K562 (cell line): Measurements from ENCODE around the gene SOSTDC1. TPM values are rescaled to one million over a fixed set of nuclear protein-coding genes. Genes with fewer than 3 reads are reported as not detected.

Experiments
- ATAC-seq: fragments of 200-7000 bp; cut with Tn5 transposase; 3 replicates; pipeline ENCODE4 v1.9.1; 2020; ENCODE audit warnings: moderate library complexity
- BruUV-seq: library from RNA; stranded (reverse); fragments of 400-500 nt; replicated peaks from 2 replicates; lab custom pipeline; 2021; lab: Mats Ljungman, UMichigan
- CTCF ChIA-PET: fragments of 300-600 bp; formaldehyde crosslinking; extraction: SDS; loops from one replicate; lab custom pipeline; 2021; ENCODE audit warnings: low intra/inter-chr PET ratio; lab: Yijun Ruan, JAX
- POLR2A ChIA-PET: fragments of 300-600, 350-650 bp; sonication (Branson Sonifier 250); formaldehyde crosslinking; extraction: SDS; loops from one replicate; lab custom pipeline; 2021; ENCODE audit warnings: antibody characterized with exemption, inconsistent platforms; lab: Yijun Ruan, JAX
- DNase-seq, 4 experiments: peaks; one replicate each; pipeline versions ENCODE4 v3.0.0 to v3.0.0-alpha.2; 2011 to 2018; ENCODE audit warnings: low spot score in 3 of 4, mixed read lengths in 3 of 4; ENCODE audit errors: extremely low read depth in 1 of 4
- FAIRE-seq: peaks from 2 replicates; lab custom pipeline; 2011; peaks lifted over from hg19 to GRCh38; lab: Jason Lieb, UNC
- H2AFZ ChIP-seq: 2 replicates; pipeline ENCODE4 v1.6.0; 2011; ENCODE audit warnings: low read depth, low read length, control low read depth, inconsistent platforms
- H3K27ac ChIP-seq: fragments of 200-600 bp; 3 replicates; pipeline ENCODE4 v1.8.0; 2011; ENCODE audit warnings: low read depth, mild to moderate bottlenecking, control low read depth, inconsistent platforms, low read length, moderate library complexity, mixed read lengths; ENCODE audit errors: extremely low read depth
- H3K27me3 ChIP-seq, 2 experiments: fragments of 300-600 bp in 1 of 2; 2 replicates in 1 of 2; 3 replicates in 1 of 2; pipeline versions ENCODE4 v1.6.0 to v1.8.0; 2011; ENCODE audit warnings: inconsistent platforms in 2 of 2, low read length in 2 of 2, mild to moderate bottlenecking in 1 of 2, mixed read lengths in 1 of 2, moderate library complexity in 1 of 2; ENCODE audit not compliant: control insufficient read depth in 2 of 2, insufficient read depth in 2 of 2
- H3K36me3 ChIP-seq: fragments of 300-600 bp; 3 replicates; pipeline ENCODE4 v1.8.0; 2011; ENCODE audit warnings: mild to moderate bottlenecking, low read length, inconsistent platforms; ENCODE audit not compliant: control insufficient read depth, insufficient read depth
- H3K4me1 ChIP-seq, 2 experiments: fragments of 200-600 bp in 1 of 2; replicated peaks in 1 of 2; 2 replicates in 1 of 2; 3 replicates in 1 of 2; pipeline versions ENCODE4 v1.5.1 to v1.8.0; 2011; ENCODE audit warnings: inconsistent platforms in 2 of 2, low read length in 2 of 2, mild to moderate bottlenecking in 1 of 2, mixed read lengths in 1 of 2, moderate library complexity in 1 of 2; ENCODE audit not compliant: control insufficient read depth in 2 of 2, insufficient read depth in 2 of 2
- H3K4me2 ChIP-seq: 2 replicates; pipeline ENCODE4 v1.6.1; 2011; ENCODE audit warnings: low read length, control low read depth, inconsistent platforms, mixed read lengths; ENCODE audit not compliant: insufficient read depth
- H3K4me3 ChIP-seq: fragments of 200-600 bp; sonication (generic), shearing (Covaris generic); 2 replicates; pipeline ENCODE4 v1.5.1; 2016; ENCODE audit warnings: control low read depth, inconsistent platforms
- H3K79me2 ChIP-seq: fragments of 200-600 bp; 3 replicates; pipeline ENCODE4 v1.8.0; 2011; ENCODE audit warnings: low read length, inconsistent platforms; ENCODE audit not compliant: control insufficient read depth, insufficient read depth
- H3K9ac ChIP-seq, 2 experiments: 2 replicates each; pipeline versions ENCODE4 v1.6.0 to v1.6.1; 2011; ENCODE audit warnings: low read depth in 2 of 2, low read length in 2 of 2, control low read depth in 1 of 2, inconsistent platforms in 1 of 2, mild to moderate bottlenecking in 1 of 2, mixed read lengths in 1 of 2; ENCODE audit not compliant: insufficient read depth in 1 of 2
- H3K9me1 ChIP-seq: one replicate; pipeline ENCODE4 v1.6.0; 2011; ENCODE audit warnings: inconsistent platforms, mild to moderate bottlenecking, low read length, moderate library complexity; ENCODE audit not compliant: control insufficient read depth, insufficient read depth
- H3K9me3 ChIP-seq: replicated peaks from 2 replicates; pipeline ENCODE4 v1.5.1; 2011; ENCODE audit warnings: low read depth, low read length, inconsistent platforms; ENCODE audit not compliant: control insufficient read depth, insufficient read depth
- H4K20me1 ChIP-seq: replicated peaks from 2 replicates; pipeline ENCODE4 v1.6.1; 2011; ENCODE audit warnings: low read length, inconsistent platforms, mixed read lengths; ENCODE audit not compliant: control insufficient read depth, insufficient read depth
- CBFA2T3 ChIP-seq: fragments of 450-650 bp; IDR thresholded peaks from 2 replicates; pipeline ENCODE4 v1.6.1; 2017
- CBX3 ChIP-seq, 2 experiments: IDR thresholded peaks; 1 replicate in 1 of 2; 2 replicates in 1 of 2; pipeline ENCODE4 v1.6.1; 2012; ENCODE audit warnings: inconsistent platforms in 2 of 2, low read length in 2 of 2, borderline replicate concordance in 1 of 2, control low read depth in 1 of 2
- CHD1 ChIP-seq: fragments of 200-600 bp; sonication (generic); IDR thresholded peaks from one replicate; pipeline ENCODE4 v1.6.1; 2012; ENCODE audit warnings: mild to moderate bottlenecking, moderate library complexity, low read length, inconsistent platforms
- CTBP1 ChIP-seq: fragments of 450-650 bp; IDR thresholded peaks from 2 replicates; pipeline ENCODE4 v1.6.1; 2016; ENCODE audit warnings: borderline replicate concordance
- GATA2 ChIP-seq: sonication (generic); formaldehyde crosslinking; IDR thresholded peaks from 2 replicates; pipeline ENCODE4 v1.4.0; 2020; ENCODE audit warnings: mild to moderate bottlenecking, missing genetic modification reagents
- MYBL2 ChIP-seq, 2 experiments: fragments of 450-650 bp in 1 of 2; sonication (generic) in 1 of 2; formaldehyde crosslinking in 1 of 2; IDR thresholded peaks; 2 replicates each; pipeline versions ENCODE4 v1.6.1 to v1.8.1; 2017 to 2022; ENCODE audit warnings: borderline replicate concordance in 1 of 2, inconsistent platforms in 1 of 2, low read depth in 1 of 2, mild to moderate bottlenecking in 1 of 2, missing genetic modification reagents in 1 of 2, moderate library complexity in 1 of 2
- NFATC3 ChIP-seq: fragments of 450-650 bp; IDR thresholded peaks from 2 replicates; pipeline ENCODE4 v1.6.1; 2017; ENCODE audit warnings: mild to moderate bottlenecking
- RUNX1 ChIP-seq: sonication (generic); IDR thresholded peaks from 2 replicates; pipeline ENCODE4 v1.6.1; 2016; ENCODE audit warnings: antibody characterized with exemption, low read depth
- TARDBP ChIP-seq: fragments of 450-650 bp; IDR thresholded peaks from 2 replicates; pipeline ENCODE4 v1.6.1; 2016
- TRIM24 ChIP-seq, 2 experiments: fragments of 450-650 bp; IDR thresholded peaks; 2 replicates each; pipeline ENCODE4 v1.6.1; 2016
- in situ Hi-C: fragments of 300-500 bp; cut with MboI; formaldehyde crosslinking; loops from 4 replicates; pipeline ENCODE4 v1.15.0; 2018; ENCODE audit warnings: inconsistent platforms, mixed read lengths
- intact Hi-C: fragments of 100-400 bp; cut with micrococcal nuclease; formaldehyde crosslinking; loops from 2 replicates; pipeline ENCODE4 v1.14.2; 2022
- polyA plus RNA-seq, 8 experiments: library from polyadenylated mRNA; depleted of rRNA in 4 of 8; stranded (reverse) in 5 of 8; unstranded in 3 of 8; fragments of >200 nt; fragmentation: Nextera tagmentation in 2 of 8; fragmentation: Illumina TruSeq in 1 of 8; extraction: Ambion mirVana in 2 of 8; extraction: Trizol in 1 of 8; gene quantifications; 2 replicates each; pipeline versions ENCODE4 v1.2.1 to v1.2.3, GENCODE V29; 2011 to 2014; ENCODE audit warnings: inconsistent platforms in 1 of 8, missing spikeins in 1 of 8
- total RNA-seq, 7 experiments: library from RNA; depleted of rRNA in 6 of 7; stranded (reverse); fragments of >200 nt in 6 of 7; fragmentation: Illumina TruSeq in 2 of 7; extraction: Trizol in 2 of 7; gene quantifications; 2 replicates each; pipeline versions ENCODE4 v1.2.1 to v1.2.3, GENCODE V29; 2011 to 2021; ENCODE audit warnings: low replicate concordance in 1 of 7
- TF ChIP-seq, protein P1 (sequence below): fragments of 450-650 bp; formaldehyde crosslinking; IDR thresholded peaks from 2 replicates; pipeline ENCODE4 v1.4.0; 2020; ENCODE audit warnings: mild to moderate bottlenecking, moderate library complexity

Gene SOSTDC1
- total and polyA plus RNA-seq, 9 of the 15 experiments (the other 6 are each of a cell fraction or from before 2014, with no cell fraction given) = 8.3 to 48.6 (median 15.9) TPM

DNA sequence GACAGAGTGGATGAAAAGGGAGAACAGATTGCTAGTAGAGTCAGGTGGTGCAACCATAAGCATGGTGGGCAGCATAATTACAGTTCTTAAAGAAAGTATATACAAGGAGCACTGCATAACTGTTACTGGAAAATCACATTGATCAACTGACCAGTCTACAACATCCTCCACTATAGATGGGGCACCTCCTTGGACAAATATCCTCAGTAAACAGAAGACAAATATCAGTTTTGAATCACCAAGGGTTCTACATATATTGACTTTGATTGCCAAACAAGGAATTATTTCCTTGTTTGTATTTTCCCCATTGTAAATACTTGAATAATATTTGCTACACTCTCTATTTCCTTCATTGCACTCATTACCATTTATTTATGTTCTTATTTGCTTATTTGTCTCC lies 26.6 kb downstream of the SOSTDC1 start:
- H3K4me1 ChIP-seq = 0 out of 5 replicates have a peak, but pooled peaks cover 0 to 3% of the 10 kb centered on the region in 2 experiments
- no peaks in the 10 kb centered on the region for H3K9me3 ChIP-seq
- in situ Hi-C loops = no loop called here

More for the DNA sequence above, 26.6 kb downstream of the SOSTDC1 start:
- H3K79me2 ChIP-seq = no peaks in the 10 kb centered on the region
- ATAC-seq = no peak
- H3K27me3 ChIP-seq = no peaks in the 10 kb centered on the region
- H4K20me1 ChIP-seq = no peaks in the 10 kb centered on the region
- no peak for FAIRE-seq
- H3K4me3 ChIP-seq = no peak overlapping the region
- H3K27ac ChIP-seq = no peak overlapping the region
- H3K9me1 ChIP-seq = no peaks in the 10 kb centered on the region
- H3K36me3 ChIP-seq = no peaks in the 10 kb centered on the region
- DNase-seq = no peak
- ChIA-PET CTCF (no interaction called here), POLR2A (no interaction called here)
- no peak overlapping the region for H2AFZ ChIP-seq
- no TSS peak for BruUV-seq
- no peak overlapping the region for H3K9ac ChIP-seq
- H3K4me2 ChIP-seq = no peak overlapping the region
- TF ChIP-seq TRIM24 (IDR thresholded peaks at IDR 0.05) (no peak), MYBL2 (IDR thresholded peaks at IDR 0.05; ENCODE audit: low read depth) (no peak), MYBL2 (CRISPR knock-in tag; IDR thresholded peaks at IDR 0.05; ENCODE audit: borderline replicate concordance) (no peak), CHD1 (no peak), RUNX1 (no peak), GATA2 (no peak), CTBP1 (no peak), CBFA2T3 (no peak), TARDBP (no peak), NFATC3 (no peak), CBX3 (IDR thresholded peaks at IDR 0.05; ENCODE audit: borderline replicate concordance in 1 of 2, low read length in 2 of 2) (no peak)
- TF ChIP-seq, protein P1, sequence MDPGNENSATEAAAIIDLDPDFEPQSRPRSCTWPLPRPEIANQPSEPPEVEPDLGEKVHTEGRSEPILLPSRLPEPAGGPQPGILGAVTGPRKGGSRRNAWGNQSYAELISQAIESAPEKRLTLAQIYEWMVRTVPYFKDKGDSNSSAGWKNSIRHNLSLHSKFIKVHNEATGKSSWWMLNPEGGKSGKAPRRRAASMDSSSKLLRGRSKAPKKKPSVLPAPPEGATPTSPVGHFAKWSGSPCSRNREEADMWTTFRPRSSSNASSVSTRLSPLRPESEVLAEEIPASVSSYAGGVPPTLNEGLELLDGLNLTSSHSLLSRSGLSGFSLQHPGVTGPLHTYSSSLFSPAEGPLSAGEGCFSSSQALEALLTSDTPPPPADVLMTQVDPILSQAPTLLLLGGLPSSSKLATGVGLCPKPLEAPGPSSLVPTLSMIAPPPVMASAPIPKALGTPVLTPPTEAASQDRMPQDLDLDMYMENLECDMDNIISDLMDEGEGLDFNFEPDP = no peak
- intact Hi-C loops = no loop called here
